Measurements from ENCODE around the gene PAFAH1B1. TPM values are rescaled to one million over a fixed set of nuclear protein-coding genes. Genes with fewer than 3 reads are reported as not detected.

Gene PAFAH1B1
- polyA plus RNA-seq, 1 donor (not counting 4 experiments of a cell fraction or from before 2014, with no cell fraction given) = 119 TPM

GRCh38 chr17:2613089-2613808 is 19.8 kb downstream of the PAFAH1B1 start:
- no peaks in the 10 kb centered on the region for H3K4me1 ChIP-seq (ENCODE audit: control insufficient read depth, extremely low read depth, insufficient read depth, low read length)
- FAIRE-seq (no peak), DNase-seq (ENCODE audit: low read depth, low spot score) (no peak)
- no peak overlapping the region for H2AFZ ChIP-seq (ENCODE audit: control insufficient read depth, low read length)
- no peaks in the 10 kb centered on the region for H3K9me1 ChIP-seq (ENCODE audit: control insufficient read depth, extremely low read depth, insufficient read depth, low read length)
- no peak for TF ChIP-seq EZH2 (IDR thresholded peaks at IDR 0.05; ENCODE audit: low read length)
- TF ChIP-seq CTCF (optimal IDR thresholded peaks at IDR 0.05 in 1 of 3, IDR thresholded peaks at IDR 0.05 in 1 of 3, conservative IDR thresholded peaks at IDR 0.05 in 1 of 3; ENCODE audit: extremely low read depth in 1 of 3, insufficient read depth in 2 of 3, low read length in 3 of 3) = no peak
- H3K79me2 ChIP-seq (ENCODE audit: control insufficient read depth, insufficient read depth, low read length) = peaks cover 99% of the 10 kb centered on the region
- H3K9ac ChIP-seq (ENCODE audit: control insufficient read depth, extremely low read depth, insufficient read depth, low read length) = no peak overlapping the region
- H3K9me3 ChIP-seq (ENCODE audit: control insufficient read depth, low read depth, low read length) = no peaks in the 10 kb centered on the region
- no peak overlapping the region for H3K4me2 ChIP-seq (ENCODE audit: control insufficient read depth, extremely low read depth, insufficient read depth, low read depth, low read length)
- dilution Hi-C loops (cut with MboI; ENCODE audit: extremely low pct_ligation_motif_present, low sequenced_read_pairs) = loop anchor here (25.0 kb wide), 1 partner anchor 126 kb away; no protein-coding TSS in a partner anchor
- H4K20me1 ChIP-seq (ENCODE audit: control insufficient read depth, extremely low read depth, insufficient read depth, low read length) = peaks cover 47% of the 10 kb centered on the region
- H3K27ac ChIP-seq (ENCODE audit: control insufficient read depth, insufficient read depth, low read length) = no peak overlapping the region
- H3K36me3 ChIP-seq (ENCODE audit: control insufficient read depth in 2 of 2, extremely low read depth in 1 of 2, insufficient read depth in 2 of 2, low read length in 2 of 2) = peaks cover 4 to 6% of the 10 kb centered on the region in 2 experiments
- H3K27me3 ChIP-seq (ENCODE audit: control insufficient read depth, extremely low read depth, insufficient read depth, low read length) = no peaks in the 10 kb centered on the region
- no peak overlapping the region for H3K4me3 ChIP-seq (ENCODE audit: control insufficient read depth in 2 of 3, extremely low read depth in 1 of 3, insufficient read depth in 2 of 3, low read depth in 1 of 3, low read length in 3 of 3)

- dilution Hi-C loops (cut with MboI; ENCODE audit: extremely low pct_ligation_motif_present, low sequenced_read_pairs) = loop anchor here (25.0 kb wide), 1 partner anchor 129 kb away; no protein-coding TSS in a partner anchor
- H3K4me1 ChIP-seq (ENCODE audit: control insufficient read depth, extremely low read depth, insufficient read depth, low read length) = no peaks in the 10 kb centered on the region
- TF ChIP-seq CTCF (optimal IDR thresholded peaks at IDR 0.05 in 1 of 3, IDR thresholded peaks at IDR 0.05 in 1 of 3, conservative IDR thresholded peaks at IDR 0.05 in 1 of 3; ENCODE audit: extremely low read depth in 1 of 3, insufficient read depth in 2 of 3, low read length in 3 of 3) (no peak), EZH2 (IDR thresholded peaks at IDR 0.05; ENCODE audit: low read length) (no peak)
- H3K36me3 ChIP-seq (ENCODE audit: control insufficient read depth in 2 of 2, extremely low read depth in 1 of 2, insufficient read depth in 2 of 2, low read length in 2 of 2) = peaks cover 4 to 6% of the 10 kb centered on the region in 2 experiments
- H3K4me2 ChIP-seq (ENCODE audit: control insufficient read depth, extremely low read depth, insufficient read depth, low read depth, low read length) = no peak overlapping the region
- no peak overlapping the region for H3K4me3 ChIP-seq (ENCODE audit: control insufficient read depth in 2 of 3, extremely low read depth in 1 of 3, insufficient read depth in 2 of 3, low read depth in 1 of 3, low read length in 3 of 3)
- peaks cover 99% of the 10 kb centered on the region for H3K79me2 ChIP-seq (ENCODE audit: control insufficient read depth, insufficient read depth, low read length)
- no peaks in the 10 kb centered on the region for H3K9me3 ChIP-seq (ENCODE audit: control insufficient read depth, low read depth, low read length)
- no peak overlapping the region for H3K9ac ChIP-seq (ENCODE audit: control insufficient read depth, extremely low read depth, insufficient read depth, low read length)
- H4K20me1 ChIP-seq (ENCODE audit: control insufficient read depth, extremely low read depth, insufficient read depth, low read length) = peaks cover 48% of the 10 kb centered on the region
- H2AFZ ChIP-seq (ENCODE audit: control insufficient read depth, low read length) = no peak overlapping the region
- no peak overlapping the region for H3K27ac ChIP-seq (ENCODE audit: control insufficient read depth, insufficient read depth, low read length)
- H3K27me3 ChIP-seq (ENCODE audit: control insufficient read depth, extremely low read depth, insufficient read depth, low read length) = no peaks in the 10 kb centered on the region
- DNase-seq (ENCODE audit: low read depth, low spot score) = no peak
- H3K9me1 ChIP-seq (ENCODE audit: control insufficient read depth, extremely low read depth, insufficient read depth, low read length) = no peaks in the 10 kb centered on the region
- FAIRE-seq = no peak
Measured at GRCh38 chr17:2615882-2616281, 22.4 kb downstream of the PAFAH1B1 start.
